A172 (cell line): ENCODE results near the gene UNC119. TPM values are rescaled to one million over a fixed set of nuclear protein-coding genes. Genes with fewer than 3 reads are reported as not detected.
A peak's percentile ranks its signal among the peaks of the same experiment; 100 is the strongest.

Source experiments
- DNase-seq: peaks from one replicate; pipeline ENCODE4 v3.0.0-alpha.2; 2015; ENCODE audit warnings: low spot score
- total RNA-seq: library from RNA; depleted of rRNA; stranded (reverse); fragments of >200 nt; shearing (Covaris generic); gene quantifications from 2 replicates; pipeline ENCODE4 v1.2.3, GENCODE V29; 2014

The UNC119 gene
- total RNA-seq, 1 experiment from 2014 or later = 65.5 TPM

DNA sequence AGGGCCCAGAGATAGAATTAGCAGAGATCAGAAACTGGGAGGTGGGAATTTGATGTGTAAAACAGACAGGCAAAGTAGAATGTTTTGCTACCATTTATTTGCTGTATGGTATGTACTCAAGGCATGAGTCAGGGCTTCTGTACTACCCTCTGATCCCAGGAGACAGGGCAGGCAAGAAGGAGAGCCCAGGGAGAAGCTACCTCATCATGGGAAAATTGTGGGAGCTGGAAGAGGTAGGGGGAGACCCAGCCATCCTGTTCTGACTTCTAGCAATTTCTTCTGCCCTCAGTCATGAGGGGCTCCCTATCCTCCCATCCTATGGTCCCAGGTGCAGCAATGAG, 20.6 kb upstream of the UNC119 start:
- DNase-seq = no peak

DNA sequence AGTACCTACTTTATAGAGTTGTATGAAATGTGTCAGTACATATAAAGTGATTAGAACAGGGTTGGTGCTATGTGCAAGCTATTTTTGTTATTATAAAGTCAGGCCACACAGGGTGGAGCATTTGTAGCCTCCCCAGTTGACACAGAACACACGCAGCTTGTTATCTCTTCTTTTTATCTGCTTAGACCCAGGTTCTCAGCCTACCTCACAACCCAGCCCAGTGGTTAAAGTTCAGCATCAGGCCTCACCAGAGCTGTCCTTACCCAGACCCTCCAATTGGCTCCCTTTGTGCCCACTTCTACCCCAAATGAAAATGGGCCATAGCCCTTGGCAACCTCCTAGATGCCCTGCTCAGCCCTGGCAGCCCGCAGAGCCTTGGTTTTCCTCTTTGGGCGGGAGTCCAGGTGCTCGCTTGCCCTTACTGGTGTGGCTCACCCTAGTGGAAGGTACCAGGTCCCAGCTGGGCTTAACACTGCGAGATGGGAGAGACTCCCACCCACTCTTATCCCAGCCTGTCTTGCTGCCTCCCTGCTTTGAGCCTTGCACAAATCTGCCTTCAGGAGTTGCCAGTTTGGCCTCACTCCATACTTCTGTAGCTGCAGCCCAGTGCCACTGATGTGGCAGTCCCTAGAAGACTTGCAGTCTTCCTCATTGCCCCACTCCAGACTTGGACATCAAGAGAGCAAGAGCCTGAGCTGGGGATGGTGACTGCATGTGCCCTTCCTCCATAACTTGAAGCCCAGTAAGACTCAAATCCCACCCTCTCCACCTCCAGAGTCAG, 20.0 kb upstream of the UNC119 start:
- no peak for DNase-seq

DNA sequence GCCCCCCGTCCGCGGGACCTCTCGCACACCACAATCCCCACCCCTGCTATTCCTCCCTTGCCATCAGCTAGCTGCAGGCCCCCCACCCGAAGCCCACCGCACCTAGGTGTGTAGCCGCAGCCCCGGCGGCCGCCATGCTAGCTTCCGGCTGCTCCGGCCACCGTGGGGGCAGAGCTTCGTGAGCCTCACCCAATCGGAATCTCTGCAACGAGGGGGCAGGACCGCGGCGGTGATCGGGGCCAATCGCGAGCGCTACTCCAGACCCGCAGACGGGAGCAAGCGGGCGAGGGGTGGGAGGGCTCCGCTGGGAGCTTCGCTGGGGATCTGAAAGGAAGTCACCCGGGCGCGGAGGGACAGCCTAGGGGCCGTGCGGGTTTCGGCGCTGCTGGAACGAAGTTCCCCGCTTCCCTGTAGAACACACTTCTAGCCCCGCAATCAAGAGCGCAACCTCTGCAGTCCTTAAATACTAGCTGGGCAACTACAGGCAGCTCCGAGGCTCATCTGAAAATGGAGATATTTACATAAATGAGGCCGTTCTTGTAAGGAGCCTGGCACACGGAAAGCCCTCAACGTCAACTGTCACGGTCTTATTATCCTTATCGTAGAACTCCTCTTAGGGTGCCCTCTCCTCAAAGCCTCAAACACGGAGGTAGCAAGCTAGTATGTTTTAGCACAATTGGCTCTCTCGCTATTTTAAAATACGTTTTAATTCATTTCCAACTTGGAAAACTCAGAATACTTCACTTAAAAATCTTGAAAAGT, 19.1 kb upstream of the UNC119 start, which contains the start of gene PIGS:
PIGS (minus strand) TSS at position 164 of the 762 bp plus-strand sequence; CDS start at position 136, 28 bp downstream.
- DNase-seq = peak; percentile 85

- DNase-seq = peak; percentile 38
Measured at GRCh38 chr17:28570716-28571360, 18.4 kb upstream of the UNC119 start.

DNA sequence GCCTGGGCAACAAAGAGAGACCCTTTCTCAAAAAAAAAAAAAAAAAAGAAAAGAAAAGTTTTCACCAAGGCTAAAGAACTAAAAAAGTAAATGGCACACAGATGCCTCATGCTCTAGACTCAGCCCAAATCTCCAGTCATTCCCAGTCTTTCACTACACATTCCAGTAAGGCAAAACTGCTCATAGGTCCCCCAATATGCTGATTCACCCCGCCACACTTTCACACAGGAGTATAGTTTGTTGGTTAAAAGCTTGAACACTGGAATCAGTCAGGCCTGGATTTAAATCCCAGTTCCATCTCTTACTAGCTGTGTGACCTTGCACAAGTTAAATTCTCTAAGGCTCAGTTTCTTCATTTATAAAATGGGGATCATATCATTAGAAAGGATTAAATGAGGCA, 17.0 kb upstream of the UNC119 start:
- no peak for DNase-seq

- DNase-seq = no peak
Measured at GRCh38 chr17:28567604-28568003, 15.2 kb upstream of the UNC119 start.

DNA sequence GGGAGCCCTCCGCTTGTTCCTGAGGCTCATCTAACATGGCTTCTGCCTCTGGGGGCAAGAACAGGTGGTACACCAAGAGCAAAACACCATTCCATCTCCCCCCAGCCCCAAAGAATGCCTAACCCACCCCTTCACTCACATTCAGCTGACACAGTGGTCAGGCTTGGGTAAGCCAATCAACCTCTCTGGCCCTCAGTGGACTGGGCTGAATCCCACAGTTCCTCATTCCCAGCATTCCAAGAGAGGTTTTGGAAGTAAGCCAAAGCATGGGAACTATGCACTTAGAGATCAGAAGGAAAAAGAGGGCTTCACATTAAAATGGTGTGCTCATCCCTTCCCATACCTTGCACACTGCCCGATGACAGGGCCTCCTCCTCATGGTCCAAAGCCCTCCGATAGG, 11.1 kb upstream of the UNC119 start:
- DNase-seq = peak; percentile 69

DNA sequence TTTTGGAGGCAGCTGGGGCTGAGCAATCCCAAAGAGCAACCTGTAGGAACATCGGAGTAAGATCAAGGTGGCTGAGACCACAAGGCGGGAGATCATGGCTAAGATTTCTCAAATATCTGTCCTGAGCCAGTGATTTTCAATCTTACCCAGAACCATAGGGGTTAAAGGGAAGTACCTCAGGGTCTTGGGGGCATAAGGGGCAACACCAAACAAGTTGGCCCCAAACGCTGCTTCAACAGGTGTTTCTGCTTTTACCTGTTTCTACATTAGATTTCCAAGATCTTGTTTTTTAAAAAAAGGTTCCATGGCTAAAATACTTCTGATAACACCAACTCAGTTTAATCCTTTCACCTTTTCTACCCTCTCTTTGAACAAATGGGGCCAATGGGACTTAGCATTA, 2.6 kb upstream of the UNC119 start:
- no peak for DNase-seq

DNA sequence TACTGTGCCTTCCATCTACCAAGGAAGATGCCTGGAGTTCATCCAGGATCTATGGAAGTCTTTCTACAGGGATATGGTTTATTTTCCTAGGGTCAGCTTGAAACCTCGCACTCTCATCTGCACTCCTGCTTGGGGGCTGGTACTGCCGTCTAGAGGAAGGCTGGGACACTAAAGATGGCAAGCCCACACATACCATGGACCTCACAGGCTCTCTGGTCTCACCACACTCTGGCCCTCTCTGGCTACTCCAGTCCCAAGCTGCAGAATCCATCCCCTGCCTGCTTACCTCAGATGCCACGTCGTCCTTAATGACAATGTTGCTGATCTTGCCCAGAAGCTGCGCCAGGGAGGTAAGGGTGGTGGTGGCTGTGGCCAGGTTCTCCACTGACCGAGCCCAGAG, 2.1 kb upstream of the UNC119 start:
- DNase-seq = no peak

DNA sequence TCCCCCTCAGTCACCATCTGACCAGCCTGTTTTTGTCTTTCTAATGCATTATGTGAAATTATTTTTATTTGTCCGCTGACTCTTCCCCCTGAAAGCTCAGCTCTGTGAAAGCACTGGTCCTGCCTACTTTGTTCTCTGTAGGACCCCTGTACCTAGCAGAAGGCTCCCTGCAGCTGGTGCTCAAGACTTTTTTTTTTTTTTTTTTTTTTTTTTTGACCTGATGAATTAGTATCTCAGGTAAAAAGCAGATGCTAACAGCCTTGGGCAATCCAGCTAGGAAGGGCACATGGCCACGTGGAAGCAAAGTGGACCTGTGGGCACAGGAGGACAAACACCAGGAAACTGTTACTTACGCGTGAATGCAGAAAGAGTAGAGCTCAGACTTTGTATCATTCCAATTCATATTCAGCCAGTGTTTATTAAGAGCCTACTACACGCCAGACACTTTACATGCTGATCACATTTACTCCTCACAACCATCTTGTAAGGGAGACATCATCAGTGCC, 629 bp upstream of the UNC119 start:
- DNase-seq = no peak

DNA sequence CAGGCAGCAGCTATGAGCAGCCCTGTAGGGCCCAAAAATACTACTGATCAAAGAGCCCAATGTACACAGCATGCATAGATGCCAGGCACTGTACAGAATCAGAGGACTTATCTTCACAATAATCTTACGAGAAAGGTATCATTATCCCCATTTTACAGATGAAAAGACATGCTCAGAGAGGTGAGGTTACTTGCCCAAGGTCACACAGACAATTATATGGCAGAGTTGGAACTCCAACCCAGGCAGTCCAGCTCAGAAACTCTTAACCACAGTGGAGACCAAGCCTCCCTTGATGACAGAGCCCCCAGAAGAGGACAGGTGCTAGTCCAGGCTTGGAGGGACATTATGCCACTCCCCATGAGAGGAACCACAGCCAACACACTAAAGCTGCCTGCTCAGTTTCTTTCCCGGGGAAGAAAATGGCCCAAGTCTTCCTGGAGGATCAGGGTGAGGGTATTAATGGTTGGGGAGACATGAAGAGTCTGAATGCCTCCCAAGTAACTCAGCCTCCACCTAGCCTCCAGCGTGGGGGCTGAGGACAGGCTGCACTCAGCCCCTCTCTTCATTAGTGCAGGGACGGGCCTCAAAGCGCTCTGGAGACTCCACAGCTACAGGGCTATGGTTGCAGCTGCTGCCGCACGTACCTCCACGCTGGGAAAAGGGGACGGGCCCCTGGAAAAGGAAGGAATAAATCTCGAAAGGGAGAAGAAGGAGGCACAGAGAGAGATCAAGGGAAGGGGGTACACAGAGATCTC, 826 bp downstream of the UNC119 start:
- DNase-seq = no peak

- DNase-seq = no peak
Measured at GRCh38 chr17:28550858-28551257, 1.6 kb downstream of the UNC119 start.

GRCh38 chr17:28549236-28550132, 2.9 kb downstream of the UNC119 start:
- no peak for DNase-seq

GRCh38 chr17:28548417-28549130, 3.9 kb downstream of the UNC119 start:
- DNase-seq = no peak

GRCh38 chr17:28547623-28548416, 4.6 kb downstream of the UNC119 start:
- DNase-seq = peak; percentile 83

- DNase-seq = no peak
Measured at GRCh38 chr17:28547096-28547622, 5.3 kb downstream of the UNC119 start.

- no peak for DNase-seq
Measured at GRCh38 chr17:28545787-28546415, 6.5 kb downstream of the UNC119 start.

- no peak for DNase-seq
Measured at GRCh38 chr17:28545141-28545503, 7.3 kb downstream of the UNC119 start.
